BLaER1 treated with 17β-estradiol and CSF1 and Interleukin-3, amounts not matched to agents 10 nM and 100 nM (cell line): ENCODE data around the gene TSTD1.
A peak's percentile ranks its signal among the peaks of the same experiment; 100 is the strongest.

Experiments used
- H3K27ac ChIP-seq, 11 experiments: shearing (Covaris generic); formaldehyde crosslinking; 2 replicates each; pipeline ENCODE4 v1.8.1; 2022
- H3K27me3 ChIP-seq, 11 experiments: shearing (Covaris generic); formaldehyde crosslinking; 2 replicates each; pipeline ENCODE4 v1.8.1; 2022
- H3K36me3 ChIP-seq, 11 experiments: shearing (Covaris generic); formaldehyde crosslinking; 2 replicates each; pipeline ENCODE4 v1.8.1; 2022
- H3K4me1 ChIP-seq, 10 experiments: shearing (Covaris generic); formaldehyde crosslinking; 2 replicates each; pipeline ENCODE4 v1.8.1; 2022
- H3K4me2 ChIP-seq, 11 experiments: shearing (Covaris generic); formaldehyde crosslinking; 2 replicates each; pipeline ENCODE4 v1.8.1; 2022
- H3K4me3 ChIP-seq, 10 experiments: shearing (Covaris generic); formaldehyde crosslinking; 2 replicates each; pipeline ENCODE4 v1.8.1; 2022
- H3K9ac ChIP-seq, 11 experiments: shearing (Covaris generic); formaldehyde crosslinking; 2 replicates each; pipeline ENCODE4 v1.8.1; 2022
- H3K9me3 ChIP-seq, 11 experiments: shearing (Covaris generic); formaldehyde crosslinking; replicated peaks in 1 of 11; 2 replicates each; pipeline ENCODE4 v1.8.1; 2022
- H4K20me1 ChIP-seq, 11 experiments: shearing (Covaris generic); formaldehyde crosslinking; 2 replicates each; pipeline ENCODE4 v1.8.1; 2022
- Cebpa-rat ChIP-seq, 11 experiments: shearing (Covaris generic); IDR thresholded peaks; 2 replicates each; pipeline ENCODE4 v1.8.1; 2022

The TSTD1 gene

DNA sequence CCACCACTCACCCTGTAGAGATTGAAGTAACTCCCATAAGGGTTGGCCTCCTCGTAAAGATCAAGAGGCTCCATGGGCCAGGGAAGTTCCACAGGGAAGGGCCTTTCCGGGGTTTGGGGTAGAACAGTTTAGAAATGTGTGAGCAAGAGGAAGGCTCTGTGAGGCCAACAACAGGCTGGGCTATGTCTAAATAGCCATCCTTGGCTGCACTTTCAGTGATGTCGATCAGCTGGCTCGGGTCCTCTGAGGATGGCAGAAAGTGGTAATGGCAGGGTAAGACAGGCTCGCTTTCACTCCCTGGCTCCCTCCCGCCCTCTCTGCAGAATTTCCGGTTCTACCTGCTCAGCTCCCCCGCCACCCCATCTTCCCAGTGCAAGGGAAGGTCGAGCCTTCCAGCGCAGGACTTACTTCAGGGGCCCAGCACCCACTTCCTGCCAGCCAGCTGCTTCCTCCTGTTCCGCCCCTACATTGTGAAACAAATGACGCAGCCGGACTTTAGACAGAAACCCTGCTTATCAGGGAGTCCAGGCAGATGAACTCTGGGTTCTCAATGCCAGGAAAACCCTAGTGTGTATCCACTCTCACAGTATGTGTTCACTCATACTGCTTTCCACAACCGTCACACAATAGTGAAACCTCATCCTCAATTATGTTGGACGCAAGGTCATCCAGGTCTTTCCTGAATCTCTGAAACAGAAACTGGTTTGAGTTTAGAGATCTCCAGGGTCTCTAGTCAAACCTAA is 25.1 kb downstream of the TSTD1 start:
- peak; percentile 77 to 95 (median 92); a peak in 20 of 22 replicates for TF ChIP-seq Cebpa-rat (IDR thresholded peaks at IDR 0.05)
- H3K27ac ChIP-seq: peak overlapping the region; percentile 91 to 99 (median 97)
- H4K20me1 ChIP-seq: 0 out of 22 replicates have a peak, but pooled peaks cover 0 to 2% (median 0%) of the 10 kb centered on the region in 11 experiments
- H3K36me3 ChIP-seq: peaks cover 0 to 20% (median 11%) of the 10 kb centered on the region in 11 experiments; a peak in 12 of 22 replicates
- H3K4me2 ChIP-seq: peak overlapping the region; percentile 74 to 95 (median 90)
- H3K4me1 ChIP-seq: peaks cover 40 to 95% (median 76%) of the 10 kb centered on the region in 10 experiments
- H3K9me3 ChIP-seq: no peaks in the 10 kb centered on the region
- peak overlapping the region; percentile 33 to 65 (median 42); a peak in 19 of 20 replicates for H3K4me3 ChIP-seq
- H3K9ac ChIP-seq: peak overlapping the region; percentile 76 to 90 (median 86)
- H3K27me3 ChIP-seq: no peaks in the 10 kb centered on the region

GRCh38 chr1:161013131-161013487 is 25.7 kb downstream of the TSTD1 start:
- Histone ChIP-seq H4K20me1 (0 out of 22 replicates have a peak, but pooled peaks cover 0 to 5% (median 0%) of the 10 kb centered on the region in 11 experiments), H3K9ac (peak overlapping the region; percentile 76 to 90 (median 86)), H3K27ac (peak overlapping the region; percentile 91 to 99 (median 97)), H3K36me3 (peaks cover 1 to 26% (median 11%) of the 10 kb centered on the region in 11 experiments; a peak in 12 of 22 replicates), H3K4me1 (peaks cover 35 to 95% (median 71%) of the 10 kb centered on the region in 10 experiments), H3K27me3 (no peaks in the 10 kb centered on the region), H3K4me3 (peak overlapping the region; percentile 33 to 65 (median 42); a peak in 19 of 20 replicates), H3K4me2 (peak overlapping the region; percentile 74 to 95 (median 90)), H3K9me3 (no peaks in the 10 kb centered on the region)
- no peak for TF ChIP-seq Cebpa-rat (IDR thresholded peaks at IDR 0.05)

DNA sequence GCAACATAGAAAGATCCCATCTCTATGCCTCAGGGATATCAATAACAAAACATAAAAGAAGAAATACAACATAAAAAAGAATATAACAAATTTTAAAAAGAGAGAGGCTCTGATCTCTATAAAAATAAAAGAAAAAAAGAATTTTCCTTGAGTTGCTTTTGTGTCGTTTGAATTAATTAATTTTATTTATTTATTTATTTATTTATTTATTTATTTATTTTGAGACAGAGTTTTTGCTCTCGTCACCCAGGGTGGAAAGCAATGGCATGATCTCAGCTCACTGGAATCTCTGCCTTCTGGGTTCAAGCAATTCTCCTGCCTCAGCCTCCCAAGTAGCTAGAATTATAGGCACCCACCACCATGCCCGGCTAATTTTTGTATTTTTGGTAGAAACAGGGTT is 26.3 kb downstream of the TSTD1 start:
- Histone ChIP-seq H3K27ac (peak overlapping the region; percentile 91 to 99 (median 97)), H3K4me2 (peak overlapping the region; percentile 74 to 95 (median 90))

DNA sequence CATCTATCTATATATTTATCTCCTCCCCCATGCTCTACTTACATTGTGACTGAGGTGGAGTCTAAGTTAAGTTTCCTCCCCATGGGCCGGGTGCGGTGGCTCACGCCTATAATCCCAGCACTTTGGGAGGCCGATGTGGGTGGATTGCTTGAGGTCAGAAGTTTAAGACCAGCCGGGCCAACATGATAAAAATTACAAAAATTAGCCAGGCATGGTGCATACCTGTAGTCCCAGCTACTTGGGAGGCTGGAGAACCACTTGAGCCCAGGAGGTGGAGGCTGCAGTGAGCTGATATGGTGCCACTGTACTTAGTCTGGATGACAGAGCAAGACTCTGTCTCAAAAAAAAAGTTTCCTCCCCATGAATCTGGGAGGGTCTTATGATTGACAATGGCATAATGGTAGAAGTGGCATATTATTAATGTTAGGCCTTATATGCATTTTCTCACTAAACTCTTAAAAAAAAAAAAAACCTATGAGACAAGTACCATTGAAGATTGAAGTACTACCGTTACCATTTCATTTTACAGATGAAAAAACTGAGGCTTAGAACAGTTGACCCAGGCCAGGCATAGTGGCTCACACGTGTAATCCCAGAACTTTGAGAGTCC is 29.1 kb downstream of the TSTD1 start:
- Histone ChIP-seq H4K20me1 (peaks cover 0 to 29% (median 0%) of the 10 kb centered on the region in 11 experiments; a peak in 5 of 22 replicates), H3K4me3 (no peak overlapping the region), H3K4me2 (no peak overlapping the region), H3K27ac (peak overlapping the region in 2 of 11 experiments; percentile 25 to 99; a peak in 2 of 22 replicates), H3K4me1 (peaks cover 29 to 75% (median 40%) of the 10 kb centered on the region in 10 experiments), H3K9ac (no peak overlapping the region), H3K27me3 (no peaks in the 10 kb centered on the region), H3K9me3 (no peaks in the 10 kb centered on the region), H3K36me3 (peaks cover 4 to 48% (median 19%) of the 10 kb centered on the region in 11 experiments; a peak in 17 of 22 replicates)
- TF ChIP-seq Cebpa-rat (IDR thresholded peaks at IDR 0.05): no peak

More for the DNA sequence above, 26.3 kb downstream of the TSTD1 start:
- peak overlapping the region in 6 of 10 experiments; percentile 35 to 65 (median 52); a peak in 10 of 20 replicates for H3K4me3 ChIP-seq
- peaks cover 4 to 30% (median 15%) of the 10 kb centered on the region in 11 experiments; a peak in 14 of 22 replicates for H3K36me3 ChIP-seq
- H3K4me1 ChIP-seq: peaks cover 29 to 93% (median 64%) of the 10 kb centered on the region in 10 experiments
- TF ChIP-seq Cebpa-rat (IDR thresholded peaks at IDR 0.05): no peak
- no peaks in the 10 kb centered on the region for H3K27me3 ChIP-seq
- peaks cover 0 to 9% (median 0%) of the 10 kb centered on the region in 11 experiments; a peak in 2 of 22 replicates for H4K20me1 ChIP-seq
- peak overlapping the region; percentile 76 to 90 (median 86); a peak in 21 of 22 replicates for H3K9ac ChIP-seq
- H3K9me3 ChIP-seq: no peaks in the 10 kb centered on the region

DNA sequence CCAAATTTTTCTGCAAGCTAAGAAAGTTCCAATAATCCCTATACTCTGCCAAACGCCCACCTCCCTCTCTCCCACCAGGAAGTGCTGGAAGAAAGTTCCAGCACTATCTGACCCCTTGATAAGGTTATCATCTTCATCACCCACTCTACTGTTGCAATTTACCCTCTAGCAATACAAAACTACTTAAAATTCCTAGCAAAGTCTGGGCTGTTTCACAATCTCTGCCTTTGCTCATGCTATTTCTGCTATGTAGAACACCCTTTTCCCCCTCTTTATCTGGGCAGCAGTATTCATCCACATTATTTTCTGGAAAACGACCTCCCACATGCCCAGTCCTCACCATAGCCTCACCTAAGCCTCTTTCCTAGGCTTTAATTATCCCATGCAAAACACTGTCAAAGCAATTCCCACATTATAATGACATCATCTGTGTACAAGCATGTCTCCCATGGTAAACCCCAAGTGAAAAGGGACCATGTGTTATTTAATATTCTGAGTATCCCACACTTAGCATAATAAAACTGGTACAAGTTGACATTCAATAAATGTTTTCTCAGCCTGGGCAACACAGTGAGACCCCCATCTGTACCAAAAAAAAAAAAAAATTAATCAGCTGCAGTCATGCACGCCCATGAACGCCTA is 29.8 kb downstream of the TSTD1 start:
- no peak overlapping the region for H3K4me2 ChIP-seq
- peaks cover 0 to 36% (median 0%) of the 10 kb centered on the region in 11 experiments; a peak in 5 of 22 replicates for H4K20me1 ChIP-seq
- no peak overlapping the region for H3K9ac ChIP-seq
- no peak overlapping the region for H3K27ac ChIP-seq
- peaks cover 4 to 53% (median 19%) of the 10 kb centered on the region in 11 experiments; a peak in 18 of 22 replicates for H3K36me3 ChIP-seq
- peaks cover 22 to 67% (median 33%) of the 10 kb centered on the region in 10 experiments for H3K4me1 ChIP-seq
- H3K9me3 ChIP-seq: no peaks in the 10 kb centered on the region
- H3K27me3 ChIP-seq: no peaks in the 10 kb centered on the region
- H3K4me3 ChIP-seq: no peak overlapping the region
- TF ChIP-seq Cebpa-rat (IDR thresholded peaks at IDR 0.05): no peak

- Histone ChIP-seq H3K36me3 (peaks cover 6 to 56% (median 19%) of the 10 kb centered on the region in 11 experiments; a peak in 18 of 22 replicates), H3K4me1 (peaks cover 6 to 56% (median 20%) of the 10 kb centered on the region in 10 experiments), H3K4me3 (no peak overlapping the region), H3K27ac (0 out of 22 replicates have a peak overlapping the region, but pooled peaks of 1 of the 11 experiments have one; percentile 29), H3K4me2 (no peak overlapping the region), H4K20me1 (peaks cover 0 to 40% (median 0%) of the 10 kb centered on the region in 11 experiments; a peak in 5 of 22 replicates), H3K27me3 (no peaks in the 10 kb centered on the region), H3K9me3 (no peaks in the 10 kb centered on the region), H3K9ac (no peak overlapping the region)
- no peak for TF ChIP-seq Cebpa-rat (IDR thresholded peaks at IDR 0.05)
Observed at GRCh38 chr1:161007369-161007768, 31.4 kb downstream of the TSTD1 start.

GRCh38 chr1:161006563-161006962 is 32.2 kb downstream of the TSTD1 start:
- H3K36me3 ChIP-seq: peaks cover 14 to 64% (median 20%) of the 10 kb centered on the region in 11 experiments; a peak in 19 of 22 replicates
- no peak overlapping the region for H3K9ac ChIP-seq
- no peaks in the 10 kb centered on the region for H3K9me3 ChIP-seq
- no peak overlapping the region for H3K4me3 ChIP-seq
- H4K20me1 ChIP-seq: peaks cover 0 to 48% (median 0%) of the 10 kb centered on the region in 11 experiments; a peak in 5 of 22 replicates
- H3K4me1 ChIP-seq: peaks cover 0 to 48% (median 12%) of the 10 kb centered on the region in 10 experiments; a peak in 14 of 20 replicates
- no peak overlapping the region for H3K4me2 ChIP-seq
- no peaks in the 10 kb centered on the region for H3K27me3 ChIP-seq
- H3K27ac ChIP-seq: no peak overlapping the region
- no peak for TF ChIP-seq Cebpa-rat (IDR thresholded peaks at IDR 0.05)

GRCh38 chr1:161001525-161001924 is 37.2 kb downstream of the TSTD1 start:
- peaks cover 0 to 37% (median 0%) of the 10 kb centered on the region in 11 experiments; a peak in 5 of 22 replicates for H4K20me1 ChIP-seq

More at GRCh38 chr1:161001525-161001924, 37.2 kb downstream of the TSTD1 start:
- H3K4me3 ChIP-seq: no peak overlapping the region
- H3K27ac ChIP-seq: 0 out of 22 replicates have a peak overlapping the region, but pooled peaks of 2 of the 11 experiments have one; percentile 5 to 18
- TF ChIP-seq Cebpa-rat (IDR thresholded peaks at IDR 0.05): no peak
- H3K9me3 ChIP-seq: no peaks in the 10 kb centered on the region
- peaks cover 41 to 72% (median 50%) of the 10 kb centered on the region in 11 experiments for H3K36me3 ChIP-seq
- no peaks in the 10 kb centered on the region for H3K27me3 ChIP-seq
- no peak overlapping the region for H3K4me2 ChIP-seq
- peaks cover 0 to 27% (median 7%) of the 10 kb centered on the region in 10 experiments; a peak in 11 of 20 replicates for H3K4me1 ChIP-seq
- H3K9ac ChIP-seq: no peak overlapping the region; a peak in 1 of 22 replicates
